Neural cell (in vitro differentiated cells): Measurements from ENCODE around the gene HDHD3.

Experiments used
- EZH2 ChIP-seq: fragments of 200-600, 300-800 bp; shearing (Covaris generic), sonication (generic); IDR thresholded peaks from 2 replicates; pipeline ENCODE4 v1.6.1; 2014; ENCODE audit warnings: antibody characterized with exemption, low read length, borderline replicate concordance, mild to moderate bottlenecking; ENCODE audit not compliant: insufficient read depth, poor library complexity, severe bottlenecking
- MXI1 ChIP-seq: fragments of 450-650 bp; conservative IDR thresholded peaks from 2 replicates; pipeline ENCODE4 v1.6.1; 2014; ENCODE audit warnings: antibody characterized with exemption, mild to moderate bottlenecking; ENCODE audit not compliant: poor library complexity, severe bottlenecking
- POLR2AphosphoS5 ChIP-seq: IDR thresholded peaks from 2 replicates; pipeline ENCODE4 v1.6.1; 2012
- RAD21 ChIP-seq: fragments of 450-650 bp; conservative IDR thresholded peaks from 2 replicates; pipeline ENCODE4 v1.6.1; 2014; ENCODE audit warnings: antibody characterized with exemption, mild to moderate bottlenecking, moderate library complexity
- TF ChIP-seq, protein P1 (sequence below): fragments of 450-650 bp; IDR thresholded peaks from 2 replicates; pipeline ENCODE4 v1.5.1; 2014; ENCODE audit warnings: antibody characterized with exemption, mild to moderate bottlenecking, moderate library complexity; ENCODE audit not compliant: poor library complexity, severe bottlenecking

DNA sequence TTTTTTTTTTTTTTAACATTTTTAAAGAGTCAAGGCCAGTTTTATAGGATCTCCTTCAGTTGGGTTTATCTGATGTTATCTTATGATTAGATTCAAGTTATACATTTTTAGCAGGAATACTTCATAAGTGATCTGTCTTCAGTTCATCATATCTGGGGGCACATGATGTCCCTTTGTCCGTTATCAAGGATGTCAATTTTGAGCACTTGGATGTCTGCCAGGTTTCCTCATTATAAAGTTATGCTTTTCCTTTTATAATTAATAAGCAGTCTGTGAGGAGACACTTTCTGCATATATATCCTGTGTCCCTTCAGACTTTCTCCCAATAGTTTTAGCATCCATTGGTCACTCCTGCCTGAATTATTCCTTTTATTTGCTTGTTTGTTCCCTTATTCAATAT, 11.8 kb downstream of the HDHD3 start:
- TF ChIP-seq, protein P1, sequence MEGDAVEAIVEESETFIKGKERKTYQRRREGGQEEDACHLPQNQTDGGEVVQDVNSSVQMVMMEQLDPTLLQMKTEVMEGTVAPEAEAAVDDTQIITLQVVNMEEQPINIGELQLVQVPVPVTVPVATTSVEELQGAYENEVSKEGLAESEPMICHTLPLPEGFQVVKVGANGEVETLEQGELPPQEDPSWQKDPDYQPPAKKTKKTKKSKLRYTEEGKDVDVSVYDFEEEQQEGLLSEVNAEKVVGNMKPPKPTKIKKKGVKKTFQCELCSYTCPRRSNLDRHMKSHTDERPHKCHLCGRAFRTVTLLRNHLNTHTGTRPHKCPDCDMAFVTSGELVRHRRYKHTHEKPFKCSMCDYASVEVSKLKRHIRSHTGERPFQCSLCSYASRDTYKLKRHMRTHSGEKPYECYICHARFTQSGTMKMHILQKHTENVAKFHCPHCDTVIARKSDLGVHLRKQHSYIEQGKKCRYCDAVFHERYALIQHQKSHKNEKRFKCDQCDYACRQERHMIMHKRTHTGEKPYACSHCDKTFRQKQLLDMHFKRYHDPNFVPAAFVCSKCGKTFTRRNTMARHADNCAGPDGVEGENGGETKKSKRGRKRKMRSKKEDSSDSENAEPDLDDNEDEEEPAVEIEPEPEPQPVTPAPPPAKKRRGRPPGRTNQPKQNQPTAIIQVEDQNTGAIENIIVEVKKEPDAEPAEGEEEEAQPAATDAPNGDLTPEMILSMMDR: no peak
- TF ChIP-seq EZH2: no peak
- TF ChIP-seq MXI1: no peak
- no peak for TF ChIP-seq POLR2AphosphoS5
- no peak for TF ChIP-seq RAD21
